Astrocyte (in vitro differentiated cells and primary cell): ENCODE data around the gene SEC23A. TPM values are rescaled to one million over a fixed set of nuclear protein-coding genes. Genes with fewer than 3 reads are reported as not detected.

Experiments
- DNase-seq: peaks from one replicate; pipeline ENCODE4 v3.0.0-alpha.2; 2010; ENCODE audit warnings: low read depth
- FAIRE-seq: peaks from 2 replicates; lab custom pipeline; 2011; peaks lifted over from hg19 to GRCh38; lab: Jason Lieb, UNC
- H2AFZ ChIP-seq: 2 replicates; pipeline ENCODE4 v1.6.0; 2012; ENCODE audit warnings: low read depth, low read length, inconsistent platforms
- H3K27ac ChIP-seq: 2 replicates; pipeline ENCODE4 v1.5.1; 2011; ENCODE audit warnings: low read depth, low read length, inconsistent platforms
- H3K27me3 ChIP-seq: 2 replicates; pipeline ENCODE4 v1.6.0; 2011; ENCODE audit warnings: low read length, inconsistent platforms; ENCODE audit not compliant: insufficient read depth
- H3K36me3 ChIP-seq: 2 replicates; pipeline ENCODE4 v1.5.1; 2011; ENCODE audit warnings: low read length, inconsistent platforms; ENCODE audit not compliant: insufficient read depth
- H3K4me1 ChIP-seq: 2 replicates; pipeline ENCODE4 v1.5.1; 2011; ENCODE audit warnings: low read length, inconsistent platforms; ENCODE audit not compliant: insufficient read depth
- H3K4me2 ChIP-seq: 2 replicates; pipeline ENCODE4 v1.6.0; 2012; ENCODE audit warnings: low read length, inconsistent platforms
- H3K4me3 ChIP-seq: 2 replicates; pipeline ENCODE4 v1.5.1; 2011; ENCODE audit warnings: low read depth, mild to moderate bottlenecking, low read length, inconsistent platforms; ENCODE audit not compliant: insufficient read depth
- H3K79me2 ChIP-seq: 2 replicates; pipeline ENCODE4 v1.6.0; 2012; ENCODE audit warnings: mild to moderate bottlenecking, low read length, inconsistent platforms; ENCODE audit not compliant: insufficient read depth
- H3K9ac ChIP-seq: 2 replicates; pipeline ENCODE4 v1.6.0; 2012; ENCODE audit warnings: mild to moderate bottlenecking, low read length, inconsistent platforms
- H3K9me3 ChIP-seq: 2 replicates; pipeline ENCODE4 v1.5.1; 2012; ENCODE audit warnings: low read depth, mild to moderate bottlenecking, low read length, inconsistent platforms; ENCODE audit not compliant: insufficient read depth
- H4K20me1 ChIP-seq: 2 replicates; pipeline ENCODE4 v1.6.0; 2012; ENCODE audit warnings: low read length, inconsistent platforms; ENCODE audit not compliant: insufficient read depth
- H3K27ac Mint-ChIP-seq: one replicate; pipeline ENCODE4 v1.8.0; 2021; ENCODE audit warnings: mild to moderate bottlenecking, mixed read lengths; ENCODE audit not compliant: unreplicated experiment
- H3K27me3 Mint-ChIP-seq: one replicate; pipeline ENCODE4 v1.8.0; 2021; ENCODE audit warnings: low read depth, mixed read lengths; ENCODE audit not compliant: unreplicated experiment
- H3K36me3 Mint-ChIP-seq: one replicate; pipeline ENCODE4 v1.8.0; 2021; ENCODE audit warnings: low read depth, mixed read lengths; ENCODE audit not compliant: unreplicated experiment
- H3K4me1 Mint-ChIP-seq: one replicate; pipeline ENCODE4 v1.8.0; 2021; ENCODE audit warnings: low read depth, mixed read lengths; ENCODE audit not compliant: unreplicated experiment
- H3K4me3 Mint-ChIP-seq: one replicate; pipeline ENCODE4 v1.8.0; 2021; ENCODE audit warnings: mild to moderate bottlenecking, moderate library complexity, mixed read lengths; ENCODE audit not compliant: unreplicated experiment
- H3K9me3 Mint-ChIP-seq: one replicate; pipeline ENCODE4 v1.8.0; 2021; ENCODE audit warnings: mild to moderate bottlenecking, mixed read lengths; ENCODE audit not compliant: unreplicated experiment
- EZH2 ChIP-seq: IDR thresholded peaks from 2 replicates; pipeline ENCODE4 v1.6.1; 2012; ENCODE audit warnings: mild to moderate bottlenecking, low read length, inconsistent platforms; ENCODE audit not compliant: insufficient read depth
- total RNA-seq: library from RNA; stranded (reverse); gene quantifications from 2 replicates; pipeline ENCODE4 v1.2.1, GENCODE V29; 2021
- TF ChIP-seq, protein P1 (sequence below): IDR thresholded peaks from 2 replicates; pipeline ENCODE4 v1.5.1; 2011; ENCODE audit warnings: low read depth, mild to moderate bottlenecking, inconsistent platforms, low read length, moderate library complexity; ENCODE audit not compliant: insufficient read depth

SEC23A gene
- total RNA-seq, 1 donor from 2014 or later = 229 TPM

DNA sequence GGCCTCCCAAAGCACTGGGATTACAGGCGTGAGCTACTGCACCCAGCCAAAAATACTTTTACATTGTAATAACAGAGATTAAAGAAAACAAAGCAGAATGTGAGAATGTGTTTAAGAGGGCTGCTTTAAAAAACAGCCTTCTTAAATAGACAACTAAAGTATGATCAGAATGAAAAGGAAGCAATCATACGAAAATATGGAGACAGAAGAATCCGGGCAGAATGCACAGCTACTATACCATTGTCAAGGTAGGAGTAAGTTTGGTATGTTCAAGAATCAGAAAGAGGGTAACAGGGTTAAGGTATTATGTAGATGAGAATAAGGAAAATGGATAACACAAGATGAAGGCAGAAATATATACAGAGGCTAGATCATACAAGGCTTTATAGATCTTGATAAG is 8.5 kb downstream of the SEC23A start:
- H3K9me3 Mint-ChIP-seq = no peaks in the 10 kb centered on the region
- H3K4me3 ChIP-seq = no peak overlapping the region
- no peak overlapping the region for H3K27ac Mint-ChIP-seq
- no peaks in the 10 kb centered on the region for H3K27me3 Mint-ChIP-seq
- FAIRE-seq (no peak), DNase-seq (no peak)
- H3K9ac ChIP-seq = no peak overlapping the region
- no peak for TF ChIP-seq EZH2
- TF ChIP-seq, protein P1, sequence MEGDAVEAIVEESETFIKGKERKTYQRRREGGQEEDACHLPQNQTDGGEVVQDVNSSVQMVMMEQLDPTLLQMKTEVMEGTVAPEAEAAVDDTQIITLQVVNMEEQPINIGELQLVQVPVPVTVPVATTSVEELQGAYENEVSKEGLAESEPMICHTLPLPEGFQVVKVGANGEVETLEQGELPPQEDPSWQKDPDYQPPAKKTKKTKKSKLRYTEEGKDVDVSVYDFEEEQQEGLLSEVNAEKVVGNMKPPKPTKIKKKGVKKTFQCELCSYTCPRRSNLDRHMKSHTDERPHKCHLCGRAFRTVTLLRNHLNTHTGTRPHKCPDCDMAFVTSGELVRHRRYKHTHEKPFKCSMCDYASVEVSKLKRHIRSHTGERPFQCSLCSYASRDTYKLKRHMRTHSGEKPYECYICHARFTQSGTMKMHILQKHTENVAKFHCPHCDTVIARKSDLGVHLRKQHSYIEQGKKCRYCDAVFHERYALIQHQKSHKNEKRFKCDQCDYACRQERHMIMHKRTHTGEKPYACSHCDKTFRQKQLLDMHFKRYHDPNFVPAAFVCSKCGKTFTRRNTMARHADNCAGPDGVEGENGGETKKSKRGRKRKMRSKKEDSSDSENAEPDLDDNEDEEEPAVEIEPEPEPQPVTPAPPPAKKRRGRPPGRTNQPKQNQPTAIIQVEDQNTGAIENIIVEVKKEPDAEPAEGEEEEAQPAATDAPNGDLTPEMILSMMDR = no peak
- peaks cover 16% of the 10 kb centered on the region for H3K4me1 Mint-ChIP-seq
- no peak overlapping the region for H3K27ac ChIP-seq
- no peaks in the 10 kb centered on the region for H3K9me3 ChIP-seq
- no peak overlapping the region for H2AFZ ChIP-seq
- no peak overlapping the region for H3K4me2 ChIP-seq
- H3K4me3 Mint-ChIP-seq = no peak overlapping the region
- H3K27me3 ChIP-seq = no peaks in the 10 kb centered on the region
- H3K36me3 Mint-ChIP-seq = peaks cover 17% of the 10 kb centered on the region
- H3K4me1 ChIP-seq = peaks cover 4% of the 10 kb centered on the region
- H4K20me1 ChIP-seq = peaks cover 75% of the 10 kb centered on the region
- peaks cover 85% of the 10 kb centered on the region for H3K79me2 ChIP-seq
- peaks cover 51% of the 10 kb centered on the region for H3K36me3 ChIP-seq

GRCh38 chr14:39091716-39092115 is 11.3 kb downstream of the SEC23A start:
- H3K4me3 Mint-ChIP-seq = no peak overlapping the region

DNA sequence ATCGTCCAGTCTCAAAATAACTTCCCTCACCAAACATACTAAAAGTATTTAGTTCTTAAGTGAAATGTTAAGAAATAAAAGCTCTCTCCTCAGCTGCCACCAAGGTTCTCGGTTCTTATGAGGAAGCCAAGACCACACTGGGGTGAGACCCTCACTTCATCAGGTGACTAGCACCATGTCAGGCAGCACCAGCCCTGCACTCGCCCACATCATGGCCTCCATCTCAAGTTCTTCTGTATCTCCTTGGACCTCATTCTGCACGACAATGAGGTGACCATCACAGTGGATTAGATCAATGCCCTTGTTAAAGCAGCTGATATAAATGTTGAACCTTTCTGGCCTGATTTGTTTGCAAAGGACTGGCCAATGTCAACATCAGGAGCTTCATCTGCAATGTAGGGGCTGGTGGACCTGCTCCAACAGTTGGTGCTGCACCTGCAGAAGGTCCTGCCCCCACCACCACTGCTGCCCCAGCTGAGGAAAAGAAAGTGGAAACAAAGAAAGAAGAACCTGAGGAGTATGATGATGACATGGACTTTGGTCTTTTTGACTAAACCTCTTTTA is 12.4 kb downstream of the SEC23A start:
- peaks cover 28% of the 10 kb centered on the region for H3K36me3 Mint-ChIP-seq
- no peak for DNase-seq
- H3K4me2 ChIP-seq = no peak overlapping the region
- H2AFZ ChIP-seq = no peak overlapping the region
- peaks cover 6% of the 10 kb centered on the region for H3K4me1 Mint-ChIP-seq
- no peak overlapping the region for H3K4me3 ChIP-seq
- no peak overlapping the region for H3K27ac ChIP-seq
- peaks cover 72% of the 10 kb centered on the region for H4K20me1 ChIP-seq
- H3K9ac ChIP-seq = no peak overlapping the region
- H3K9me3 Mint-ChIP-seq = no peaks in the 10 kb centered on the region
- TF ChIP-seq EZH2 = no peak
- TF ChIP-seq, protein P1 = no peak
- peaks cover 75% of the 10 kb centered on the region for H3K79me2 ChIP-seq
- no peaks in the 10 kb centered on the region for H3K27me3 Mint-ChIP-seq
- no peaks in the 10 kb centered on the region for H3K9me3 ChIP-seq
- no peak for FAIRE-seq
- H3K27me3 ChIP-seq = no peaks in the 10 kb centered on the region
- H3K36me3 ChIP-seq = peaks cover 68% of the 10 kb centered on the region
- H3K4me3 Mint-ChIP-seq = no peak overlapping the region
- H3K4me1 ChIP-seq = no peaks in the 10 kb centered on the region
- no peak overlapping the region for H3K27ac Mint-ChIP-seq

More at GRCh38 chr14:39091716-39092115, 11.3 kb downstream of the SEC23A start:
- H2AFZ ChIP-seq = no peak overlapping the region
- H3K27me3 ChIP-seq = no peaks in the 10 kb centered on the region
- no peaks in the 10 kb centered on the region for H3K9me3 ChIP-seq
- H3K9ac ChIP-seq = no peak overlapping the region
- TF ChIP-seq EZH2 = no peak
- TF ChIP-seq, protein P1 = no peak
- Mint-ChIP-seq H3K27ac (no peak overlapping the region), H3K9me3 (no peaks in the 10 kb centered on the region), H3K36me3 (peaks cover 23% of the 10 kb centered on the region), H3K4me1 (peaks cover 6% of the 10 kb centered on the region), H3K27me3 (no peaks in the 10 kb centered on the region)
- H3K4me3 ChIP-seq = no peak overlapping the region
- peaks cover 61% of the 10 kb centered on the region for H3K36me3 ChIP-seq
- H4K20me1 ChIP-seq = peaks cover 69% of the 10 kb centered on the region
- peaks cover 77% of the 10 kb centered on the region for H3K79me2 ChIP-seq
- H3K27ac ChIP-seq = no peak overlapping the region
- FAIRE-seq = no peak
- no peak overlapping the region for H3K4me2 ChIP-seq
- DNase-seq = no peak
- no peaks in the 10 kb centered on the region for H3K4me1 ChIP-seq
